ENCODE measurements around the gene LGR6. TPM values are rescaled to one million over a fixed set of nuclear protein-coding genes. Genes with fewer than 3 reads are reported as not detected.

Gene LGR6
- total RNA-seq, 4 donors from 2014 or later: 0.12 to 2.8 (median 0.48) TPM

GRCh38 chr1:202289009-202289408 lies 95.4 kb downstream of the LGR6 start:
- no peaks in the 10 kb centered on the region for H3K36me3 ChIP-seq
- H3K27me3 ChIP-seq: no peaks in the 10 kb centered on the region
- no peak overlapping the region for H3K27ac ChIP-seq
- H3K9me3 ChIP-seq: no peaks in the 10 kb centered on the region
- no peaks in the 10 kb centered on the region for H3K4me1 ChIP-seq
- 69% methylated on average over 3 of the region's 4 CpGs; no CpG with 5 or more reads in 1 of the 2 donors for WGBS, 2 donors (ENCODE audit: low coverage in 1 of 2)
- no peak overlapping the region for H3K4me3 ChIP-seq
- no peak for ATAC-seq
- TF ChIP-seq POLR2AphosphoS5 (IDR thresholded peaks at IDR 0.05) (no peak), POLR2A (IDR thresholded peaks at IDR 0.05) (no peak)

- Histone ChIP-seq H3K27ac (no peak overlapping the region), H3K4me3 (no peak overlapping the region)
- WGBS, 2 donors (ENCODE audit: low coverage in 1 of 2): 67 to 88% methylated on average over 1 of the region's 2 CpGs
Observed at GRCh38 chr1:202291001-202291400, 97.4 kb downstream of the LGR6 start.

GRCh38 chr1:202291961-202292712 lies 98.5 kb downstream of the LGR6 start:
- no peak for TF ChIP-seq EP300 (IDR thresholded peaks at IDR 0.05)
- no peak for TF ChIP-seq POLR2AphosphoS5 (IDR thresholded peaks at IDR 0.05)
- no peak for TF ChIP-seq CTCF (IDR thresholded peaks at IDR 0.05)
- no peak for TF ChIP-seq POLR2A (IDR thresholded peaks at IDR 0.05)
- Histone ChIP-seq H3K4me1 (no peaks in the 10 kb centered on the region), H3K36me3 (no peaks in the 10 kb centered on the region), H3K4me3 (no peak overlapping the region), H3K9me3 (no peaks in the 10 kb centered on the region), H3K27ac (no peak overlapping the region), H3K27me3 (peaks cover 5% of the 10 kb centered on the region)
- WGBS, 2 donors (ENCODE audit: low coverage in 1 of 2): 86 to 98% methylated on average over 4 to 5 of the region's 5 CpGs
- no peak for ATAC-seq

More at GRCh38 chr1:202291001-202291400, 97.4 kb downstream of the LGR6 start:
- no peaks in the 10 kb centered on the region for H3K9me3 ChIP-seq
- ATAC-seq: no peak
- H3K27me3 ChIP-seq: peaks cover 4% of the 10 kb centered on the region
- TF ChIP-seq CTCF (IDR thresholded peaks at IDR 0.05) (no peak), POLR2A (IDR thresholded peaks at IDR 0.05) (no peak), EP300 (IDR thresholded peaks at IDR 0.05) (no peak), POLR2AphosphoS5 (IDR thresholded peaks at IDR 0.05) (no peak)
- no peaks in the 10 kb centered on the region for H3K36me3 ChIP-seq
- H3K4me1 ChIP-seq: no peaks in the 10 kb centered on the region

- TF ChIP-seq POLR2A (IDR thresholded peaks at IDR 0.05) (no peak), EP300 (IDR thresholded peaks at IDR 0.05) (no peak), POLR2AphosphoS5 (IDR thresholded peaks at IDR 0.05) (no peak), CTCF (IDR thresholded peaks at IDR 0.05) (no peak)
- ATAC-seq: no peak
- H3K27me3 ChIP-seq: peaks cover 5% of the 10 kb centered on the region
- H3K4me1 ChIP-seq: no peaks in the 10 kb centered on the region
- no peaks in the 10 kb centered on the region for H3K9me3 ChIP-seq
- no peak overlapping the region for H3K4me3 ChIP-seq
- 67 to 94% methylated on average over 1 of the region's 1 CpG for WGBS, 2 donors (ENCODE audit: low coverage in 1 of 2)
- no peaks in the 10 kb centered on the region for H3K36me3 ChIP-seq
- H3K27ac ChIP-seq: no peak overlapping the region
Observed at GRCh38 chr1:202292773-202293172, 99.2 kb downstream of the LGR6 start.

- no peak overlapping the region for H3K27ac ChIP-seq
- H3K9me3 ChIP-seq: no peaks in the 10 kb centered on the region
- no peaks in the 10 kb centered on the region for H3K36me3 ChIP-seq
- H3K4me3 ChIP-seq: no peak overlapping the region
- peaks cover 5% of the 10 kb centered on the region for H3K27me3 ChIP-seq
- TF ChIP-seq CTCF (IDR thresholded peaks at IDR 0.05) (no peak), POLR2AphosphoS5 (IDR thresholded peaks at IDR 0.05) (no peak), POLR2A (IDR thresholded peaks at IDR 0.05) (no peak), EP300 (IDR thresholded peaks at IDR 0.05) (no peak)
- no peak for ATAC-seq
- no peaks in the 10 kb centered on the region for H3K4me1 ChIP-seq
- WGBS, 2 donors (ENCODE audit: low coverage in 1 of 2): 56 to 77% methylated on average over 4 of the region's 4 CpGs
Observed at GRCh38 chr1:202293569-202293968, 100.0 kb downstream of the LGR6 start.

All from gastroesophageal sphincter (tissue), 4 donors.